ENCODE measurements around the gene ZNF521.

Gene ZNF521

GRCh38 chr18:25077944-25078723, 273.8 kb downstream of the ZNF521 start:
- DNase-seq (ENCODE audit: low read depth in 1 of 2, low spot score in 1 of 2) = no peak

- DNase-seq (ENCODE audit: low read depth in 1 of 2, low spot score in 1 of 2) = no peak
Measured at GRCh38 chr18:25077038-25077943, 274.7 kb downstream of the ZNF521 start.

GRCh38 chr18:25075783-25076182, 276.2 kb downstream of the ZNF521 start:
- no peak for DNase-seq (ENCODE audit: low read depth in 1 of 2, low spot score in 1 of 2)

GRCh38 chr18:25075331-25075730, 276.6 kb downstream of the ZNF521 start:
- DNase-seq (ENCODE audit: low read depth in 1 of 2, low spot score in 1 of 2) = no peak

- no peak for DNase-seq (ENCODE audit: low read depth in 1 of 2, low spot score in 1 of 2)
Measured at GRCh38 chr18:25074925-25075324, 277.0 kb downstream of the ZNF521 start.

GRCh38 chr18:25072205-25072604, 279.8 kb downstream of the ZNF521 start:
- no peak for DNase-seq (ENCODE audit: low read depth in 1 of 2, low spot score in 1 of 2)

GRCh38 chr18:25067275-25068025, 284.5 kb downstream of the ZNF521 start:
- DNase-seq (ENCODE audit: low read depth in 1 of 2, low spot score in 1 of 2) = no peak

GRCh38 chr18:25066516-25066915, 285.4 kb downstream of the ZNF521 start:
- no peak for DNase-seq (ENCODE audit: low read depth in 1 of 2, low spot score in 1 of 2)

- DNase-seq (ENCODE audit: low read depth in 1 of 2, low spot score in 1 of 2) = no peak
Measured at GRCh38 chr18:25062720-25063119, 289.2 kb downstream of the ZNF521 start.

- no peak for DNase-seq (ENCODE audit: low read depth in 1 of 2, low spot score in 1 of 2)
Measured at GRCh38 chr18:25061395-25061794, 290.6 kb downstream of the ZNF521 start.

GRCh38 chr18:25058521-25058920, 293.4 kb downstream of the ZNF521 start:
- no peak for DNase-seq (ENCODE audit: low read depth in 1 of 2, low spot score in 1 of 2)

- no peak for DNase-seq (ENCODE audit: low read depth in 1 of 2, low spot score in 1 of 2)
Measured at GRCh38 chr18:25057491-25058050, 294.4 kb downstream of the ZNF521 start.

- DNase-seq (ENCODE audit: low read depth in 1 of 2, low spot score in 1 of 2) = no peak
Measured at GRCh38 chr18:25056429-25056828, 295.5 kb downstream of the ZNF521 start.

- DNase-seq (ENCODE audit: low read depth in 1 of 2, low spot score in 1 of 2) = no peak
Measured at GRCh38 chr18:25055076-25055475, 296.9 kb downstream of the ZNF521 start.

- no peak for DNase-seq (ENCODE audit: low read depth in 1 of 2, low spot score in 1 of 2)
Measured at GRCh38 chr18:25053466-25053865, 298.5 kb downstream of the ZNF521 start.

- no peak for DNase-seq (ENCODE audit: low read depth in 1 of 2, low spot score in 1 of 2)
Measured at GRCh38 chr18:25052511-25052921, 299.4 kb downstream of the ZNF521 start.

- DNase-seq (ENCODE audit: low read depth in 1 of 2, low spot score in 1 of 2) = no peak
Measured at GRCh38 chr18:25050605-25051004, 301.4 kb downstream of the ZNF521 start.

GRCh38 chr18:25047983-25048382, 304.0 kb downstream of the ZNF521 start:
- no peak for DNase-seq (ENCODE audit: low read depth in 1 of 2, low spot score in 1 of 2)

- DNase-seq (ENCODE audit: low read depth in 1 of 2, low spot score in 1 of 2) = no peak
Measured at GRCh38 chr18:25047421-25047820, 304.5 kb downstream of the ZNF521 start.

GRCh38 chr18:25044694-25045093, 307.3 kb downstream of the ZNF521 start:
- no peak for DNase-seq (ENCODE audit: low read depth in 1 of 2, low spot score in 1 of 2)

- no peak for DNase-seq (ENCODE audit: low read depth in 1 of 2, low spot score in 1 of 2)
Measured at GRCh38 chr18:25043104-25043503, 308.9 kb downstream of the ZNF521 start.
